HepG2 (cell line): Measurements from ENCODE around the gene BCAS4. TPM values are rescaled to one million over a fixed set of nuclear protein-coding genes. Genes with fewer than 3 reads are reported as not detected.
"Not testable (repeated sequence)": the region's sequence is repeated elsewhere in the genome, so short reads cannot be mapped to it uniquely, and the experiment has no call there.

Source experiments
- ATAC-seq: fragments of 200-7000 bp; cut with Tn5 transposase; 3 replicates; pipeline ENCODE4 v1.9.1; 2020; ENCODE audit warnings: mild to moderate bottlenecking, moderate library complexity
- BruUV-seq: library from RNA; stranded (reverse); fragments of 400-500 nt; replicated peaks from 2 replicates; lab custom pipeline; 2021; lab: Mats Ljungman, UMichigan
- CTCF ChIA-PET: fragments of 300-600 bp; formaldehyde crosslinking; extraction: SDS; loops from one replicate; lab custom pipeline; 2021; ENCODE audit warnings: low total read pairs, inconsistent platforms, low intra/inter-chr PET ratio; lab: Yijun Ruan, JAX
- POLR2A ChIA-PET: fragments of 350-600 bp; sonication (Branson Sonifier 250); formaldehyde crosslinking; loops from one replicate; lab custom pipeline; 2020; ENCODE audit warnings: antibody characterized with exemption, inconsistent platforms; lab: Yijun Ruan, JAX
- DNase-seq: peaks from one replicate; pipeline ENCODE4 v3.0.0-alpha.2; 2015; ENCODE audit warnings: low spot score
- FAIRE-seq: peaks from 3 replicates; lab custom pipeline; 2011; peaks lifted over from hg19 to GRCh38; lab: Jason Lieb, UNC
- H2AFZ ChIP-seq: one replicate; pipeline ENCODE4 v1.6.1; 2011; ENCODE audit warnings: low read length, inconsistent platforms
- H3K27ac ChIP-seq: fragments of 300-600 bp; 3 replicates; pipeline ENCODE4 v1.8.0; 2011; ENCODE audit warnings: mixed run types, mild to moderate bottlenecking, mixed read lengths, low read length, inconsistent platforms; ENCODE audit not compliant: insufficient read depth; ENCODE audit errors: extremely low read length
- H3K27me3 ChIP-seq, 2 experiments: fragments of 200-600 bp in 1 of 2; 2 replicates in 1 of 2; 3 replicates in 1 of 2; pipeline versions ENCODE4 v1.6.0 to v1.8.0; 2011; ENCODE audit warnings: low read length in 2 of 2, mild to moderate bottlenecking in 2 of 2, moderate library complexity in 2 of 2, inconsistent platforms in 1 of 2; ENCODE audit not compliant: insufficient read depth in 2 of 2, control insufficient read depth in 1 of 2
- H3K36me3 ChIP-seq, 2 experiments: fragments of 200-600 bp in 1 of 2; replicated peaks in 1 of 2; 2 replicates in 1 of 2; 3 replicates in 1 of 2; pipeline versions ENCODE4 v1.5.1 to v1.8.0; 2011; ENCODE audit warnings: low read length in 2 of 2, inconsistent platforms in 1 of 2; ENCODE audit not compliant: insufficient read depth in 2 of 2, control insufficient read depth in 1 of 2
- H3K4me1 ChIP-seq: 2 replicates; pipeline ENCODE4 v1.5.1; 2012; ENCODE audit warnings: low read length, inconsistent platforms; ENCODE audit not compliant: insufficient read depth
- H3K4me2 ChIP-seq: 2 replicates; pipeline ENCODE4 v1.6.0; 2011; ENCODE audit warnings: low read depth, low read length, inconsistent platforms
- H3K4me3 ChIP-seq, 3 experiments: fragments of 200-600 bp in 1 of 3; sonication (generic), shearing (Covaris generic) in 1 of 3; replicated peaks in 1 of 3; 2 replicates each; pipeline ENCODE4 v1.5.1; 2011 to 2016; ENCODE audit warnings: low read length in 3 of 3, inconsistent platforms in 2 of 3, low read depth in 2 of 3, mild to moderate bottlenecking in 2 of 3, control low read depth in 1 of 3, mixed read lengths in 1 of 3; ENCODE audit not compliant: insufficient read depth in 1 of 3
- H3K79me2 ChIP-seq: one replicate; pipeline ENCODE4 v1.6.1; 2011; ENCODE audit warnings: low read length, inconsistent platforms; ENCODE audit not compliant: insufficient read depth
- H3K9ac ChIP-seq: 2 replicates; pipeline ENCODE4 v1.6.0; 2011; ENCODE audit warnings: mild to moderate bottlenecking, low read depth, low read length, inconsistent platforms; ENCODE audit not compliant: insufficient read depth
- H3K9me3 ChIP-seq: 2 replicates; pipeline ENCODE4 v1.5.1; 2012; ENCODE audit warnings: mild to moderate bottlenecking, low read length
- H4K20me1 ChIP-seq: 2 replicates; pipeline ENCODE4 v1.6.0; 2011; ENCODE audit warnings: inconsistent platforms, mild to moderate bottlenecking, low read length, moderate library complexity; ENCODE audit not compliant: insufficient read depth
- IKZF1 ChIP-seq: fragments of 450-650 bp; IDR thresholded peaks from 2 replicates; pipeline ENCODE4 v1.7.1; 2016
- KDM2A ChIP-seq: sonication (generic); formaldehyde crosslinking; IDR thresholded peaks from 2 replicates; pipeline ENCODE4 v1.4.0; 2020; ENCODE audit warnings: low read depth, missing genetic modification reagents, borderline replicate concordance
- TAF1 ChIP-seq: sonication (generic); formaldehyde crosslinking; IDR thresholded peaks from 2 replicates; pipeline ENCODE4 v1.4.0; 2020; ENCODE audit warnings: missing genetic modification reagents
- ZFY ChIP-seq: sonication (generic); formaldehyde crosslinking; IDR thresholded peaks from 2 replicates; pipeline ENCODE4 v1.4.0; 2020; ENCODE audit warnings: missing genetic modification reagents
- ZNF770 ChIP-seq: sonication (generic); formaldehyde crosslinking; IDR thresholded peaks from 2 replicates; pipeline ENCODE4 v1.5.0; 2020; ENCODE audit warnings: mild to moderate bottlenecking, missing genetic modification reagents
- ZNF800 ChIP-seq: sonication (generic); formaldehyde crosslinking; IDR thresholded peaks from 2 replicates; pipeline ENCODE4 v1.4.0; 2020; ENCODE audit warnings: missing genetic modification reagents
- WGBS: methylation state at CpG from one replicate; pipeline ENCODE4 v1.1.6; 2017; ENCODE audit warnings: low lambda C conversion rate; 5-methylcytosine and 5-hydroxymethylcytosine counted together
- in situ Hi-C: cut with HindIII; loops from 2 replicates; pipeline ENCODE4 v1.10.0; 2017; ENCODE audit warnings: low pct_unique_long_range_greater_than_20kb; ENCODE audit not compliant: extremely low pct_ligation_motif_present
- intact Hi-C: fragments of 100-400 bp; cut with micrococcal nuclease; formaldehyde crosslinking; loops from one replicate; pipeline ENCODE4 v1.10.0; 2022; ENCODE audit not compliant: unreplicated experiment
- polyA plus RNA-seq, 8 experiments: library from polyadenylated mRNA; depleted of rRNA in 3 of 8; stranded (reverse) in 7 of 8; unstranded in 1 of 8; fragments of >200 nt; fragmentation: Illumina TruSeq in 4 of 8; extraction: Trizol in 4 of 8; gene quantifications; 2 replicates each; pipeline versions ENCODE4 v1.2.1 to v1.2.3, GENCODE V29; 2011 to 2016; ENCODE audit warnings: low read depth in 4 of 8, missing spikeins in 1 of 8, mixed read lengths in 1 of 8; ENCODE audit not compliant: insufficient read depth in 1 of 8
- total RNA-seq, 5 experiments: library from RNA; depleted of rRNA; stranded (reverse); fragments of >200 nt; fragmentation: Illumina TruSeq; extraction: Trizol; gene quantifications; 2 replicates each; pipeline ENCODE4 v1.2.3, GENCODE V29; 2016; ENCODE audit warnings: low read depth in 1 of 5

Gene BCAS4
- total and polyA plus RNA-seq, 2 of the 13 experiments (the other 11 are each of a cell fraction or from before 2014, with no cell fraction given) = 7.2 to 8.0 TPM

DNA sequence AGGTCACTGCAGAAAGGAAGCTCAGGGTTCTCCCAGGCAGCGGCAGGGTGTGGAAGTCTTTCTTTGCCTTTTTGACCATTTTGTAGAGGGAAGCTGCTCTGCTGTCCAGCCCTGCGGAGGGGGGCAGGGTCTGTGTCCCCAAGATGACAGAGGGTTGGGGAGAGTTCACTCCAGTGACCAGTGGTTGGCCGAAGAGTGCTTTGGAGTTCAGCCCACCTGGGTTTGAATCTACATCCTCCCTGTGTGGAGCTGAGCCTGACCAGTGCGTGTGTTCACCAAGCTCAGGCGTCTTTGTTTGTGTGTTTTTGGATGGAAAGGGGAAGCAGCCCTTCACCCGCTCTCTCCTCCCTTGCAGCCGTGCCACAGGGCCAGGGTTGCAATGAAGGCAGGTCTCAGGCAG, 25.9 kb upstream of the BCAS4 start:
- TF ChIP-seq ZNF800 (CRISPR knock-in tag) (peak; percentile 63; the same call in 1 of the 2 replicates), TAF1 (CRISPR knock-in tag) (0 out of 2 replicates have a peak, but pooled peaks have one; percentile 11), KDM2A (CRISPR knock-in tag) (0 out of 2 replicates have a peak, but pooled peaks have one; percentile 31), IKZF1 (peak; percentile 59; the same call in 1 of the 2 replicates), ZFY (peak; percentile 28; the same call in 1 of the 2 replicates)
- Histone ChIP-seq H3K4me2 (peak overlapping the region; percentile 77), H3K9ac (peak overlapping the region; percentile 28; the same call in 1 of the 2 replicates), H3K4me3 (peak overlapping the region in 2 of 3 experiments; percentile 5 to 54; a peak in 3 of 6 replicates), H2AFZ (peak overlapping the region; percentile 66), H3K4me1 (peaks cover 61% of the 10 kb centered on the region)
- H3K36me3 ChIP-seq, H3K79me2 ChIP-seq, BruUV-seq, H4K20me1 ChIP-seq, in situ Hi-C loops, CTCF ChIA-PET, intact Hi-C loops, DNase-seq, H3K27ac ChIP-seq, H3K9me3 ChIP-seq, H3K27me3 ChIP-seq: not testable (repeated sequence)
- FAIRE-seq (peak; percentile 18), ATAC-seq (peak; percentile 54)
- POLR2A ChIA-PET = interaction anchor here (0.8 to 1.5 kb wide), 2 partner anchors 22 to 25 kb away, joined by 3 to 4 read pairs; no protein-coding TSS in a partner anchor
- 6% methylated on average over 7 of the region's 7 CpGs for WGBS

DNA sequence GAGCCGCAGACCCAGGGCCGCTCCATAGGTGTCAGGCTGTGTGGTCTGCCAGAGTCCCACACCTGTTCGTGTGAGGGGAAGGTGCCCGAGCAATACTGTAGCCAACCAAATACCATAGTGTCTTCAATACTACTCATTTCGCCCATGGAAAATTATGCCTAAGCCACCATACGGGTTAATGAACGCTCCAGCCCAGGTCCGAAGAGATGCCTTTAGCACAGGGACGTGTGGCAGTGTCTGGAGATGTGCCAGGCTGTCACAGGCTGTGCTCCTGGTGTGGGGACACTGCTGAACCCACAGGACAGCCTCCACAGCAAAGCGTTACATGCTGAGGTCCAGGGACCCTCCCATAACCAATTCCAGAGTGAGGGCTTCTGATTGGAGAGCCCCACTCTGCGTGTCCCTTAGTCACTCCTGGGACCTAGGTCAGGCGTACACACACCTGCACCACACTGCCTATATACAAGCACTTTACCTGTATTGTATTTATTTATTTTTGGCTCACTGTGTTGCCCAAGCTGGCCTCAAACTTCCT, 25.2 kb upstream of the BCAS4 start:
- peaks cover 55% of the 10 kb centered on the region for H3K4me1 ChIP-seq
- H3K4me3 ChIP-seq, in situ Hi-C loops: not testable (repeated sequence)
- peak; percentile 75 for TF ChIP-seq ZNF770 (CRISPR knock-in tag)
- TF ChIP-seq, all 625 proteins: peak for 1; not testable (repeated sequence) for 624
- intact Hi-C loops, H3K27me3 ChIP-seq, FAIRE-seq, CTCF ChIA-PET, POLR2A ChIA-PET, H3K79me2 ChIP-seq, DNase-seq, BruUV-seq, H4K20me1 ChIP-seq, H3K27ac ChIP-seq, H3K4me2 ChIP-seq, H3K36me3 ChIP-seq, H3K9me3 ChIP-seq, H2AFZ ChIP-seq, H3K9ac ChIP-seq: not testable (repeated sequence)
- 15% methylated on average over 10 of the region's 12 CpGs for WGBS
- ATAC-seq = peak; percentile 42; the same call in 2 of the 3 replicates

DNA sequence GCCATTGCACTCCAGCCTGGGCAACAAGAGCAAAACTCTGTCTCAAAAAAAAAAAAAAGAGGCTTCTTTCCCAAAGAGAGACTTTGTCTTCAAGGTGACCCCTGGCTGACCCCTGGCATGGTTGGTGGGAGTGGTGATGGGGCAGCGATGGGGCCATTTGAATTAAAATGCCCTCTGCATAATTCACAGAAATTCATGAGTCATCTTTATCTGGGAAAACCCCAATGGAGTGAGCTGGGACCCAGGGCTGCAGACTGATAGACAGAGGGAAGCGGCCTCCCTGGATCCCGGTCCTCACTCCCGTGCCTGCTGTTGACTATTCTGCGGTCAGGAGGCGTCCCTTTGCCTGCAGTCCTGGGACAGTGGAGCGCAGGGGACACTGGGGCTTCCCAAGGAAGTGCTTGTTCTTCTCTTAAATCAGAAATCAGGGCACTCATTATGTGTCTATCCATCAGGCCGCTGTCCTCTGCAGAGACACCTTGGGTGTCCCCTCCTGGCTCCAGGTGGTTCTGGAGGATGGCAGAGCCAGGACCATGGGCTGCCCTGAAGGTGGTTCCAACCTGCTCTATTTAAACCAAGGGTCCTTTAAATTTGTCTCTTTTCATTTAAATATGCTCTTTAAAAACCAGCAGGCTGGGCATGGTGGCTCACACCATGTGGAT, 23.3 kb upstream of the BCAS4 start:
- ATAC-seq, H3K27ac ChIP-seq, H3K9me3 ChIP-seq, intact Hi-C loops, H3K36me3 ChIP-seq, DNase-seq, BruUV-seq, H2AFZ ChIP-seq, H3K4me3 ChIP-seq, H3K27me3 ChIP-seq, H3K9ac ChIP-seq, FAIRE-seq, in situ Hi-C loops, CTCF ChIA-PET, H3K79me2 ChIP-seq, POLR2A ChIA-PET, H4K20me1 ChIP-seq, H3K4me2 ChIP-seq: not testable (repeated sequence)
- 59% methylated on average over 5 of the region's 8 CpGs for WGBS
- H3K4me1 ChIP-seq = peaks cover 35% of the 10 kb centered on the region
